ENCODE measurements around the gene KIF26B.

The KIF26B gene

GRCh38 chr1:245172026-245172425, 17.2 kb downstream of the KIF26B start:
- DNase-seq (ENCODE audit: low spot score), result no peak

GRCh38 chr1:245172829-245173228, 18.0 kb downstream of the KIF26B start:
- no peak for DNase-seq (ENCODE audit: low spot score)

GRCh38 chr1:245173446-245174211, 18.8 kb downstream of the KIF26B start:
- peak; percentile 29 for DNase-seq (ENCODE audit: low spot score)

- DNase-seq (ENCODE audit: low spot score), result peak; percentile 29
Observed at GRCh38 chr1:245177071-245177900, 22.5 kb downstream of the KIF26B start.

GRCh38 chr1:245179706-245180105, 24.9 kb downstream of the KIF26B start:
- peak; percentile 40 for DNase-seq (ENCODE audit: low spot score)

- no peak for DNase-seq (ENCODE audit: low spot score)
Observed at GRCh38 chr1:245180496-245181157, 25.8 kb downstream of the KIF26B start.

GRCh38 chr1:245181158-245181517, 26.4 kb downstream of the KIF26B start:
- DNase-seq (ENCODE audit: low spot score), result peak; percentile 72

- no peak for DNase-seq (ENCODE audit: low spot score)
Observed at GRCh38 chr1:245182028-245182427, 27.2 kb downstream of the KIF26B start.

- DNase-seq (ENCODE audit: low spot score), result no peak
Observed at GRCh38 chr1:245183429-245183828, 28.6 kb downstream of the KIF26B start.

- no peak for DNase-seq (ENCODE audit: low spot score)
Observed at GRCh38 chr1:245184779-245185178, 30.0 kb downstream of the KIF26B start.

GRCh38 chr1:245188403-245188802, 33.6 kb downstream of the KIF26B start:
- no peak for DNase-seq (ENCODE audit: low spot score)

GRCh38 chr1:245195398-245195797, 40.6 kb downstream of the KIF26B start:
- no peak for DNase-seq (ENCODE audit: low spot score)

GRCh38 chr1:245197121-245197520, 42.3 kb downstream of the KIF26B start:
- no peak for DNase-seq (ENCODE audit: low spot score)

GRCh38 chr1:245197911-245198379, 43.2 kb downstream of the KIF26B start:
- DNase-seq (ENCODE audit: low spot score), result no peak

GRCh38 chr1:245198748-245199516, 44.1 kb downstream of the KIF26B start:
- DNase-seq (ENCODE audit: low spot score), result no peak

GRCh38 chr1:245200146-245200545, 45.4 kb downstream of the KIF26B start:
- no peak for DNase-seq (ENCODE audit: low spot score)

- no peak for DNase-seq (ENCODE audit: low spot score)
Observed at GRCh38 chr1:245201201-245201600, 46.4 kb downstream of the KIF26B start.

GRCh38 chr1:245201827-245202226, 47.0 kb downstream of the KIF26B start:
- DNase-seq (ENCODE audit: low spot score), result no peak

- no peak for DNase-seq (ENCODE audit: low spot score)
Observed at GRCh38 chr1:245205396-245205795, 50.6 kb downstream of the KIF26B start.

- no peak for DNase-seq (ENCODE audit: low spot score)
Observed at GRCh38 chr1:245205864-245206263, 51.1 kb downstream of the KIF26B start.

GRCh38 chr1:245207056-245207638, 52.4 kb downstream of the KIF26B start:
- DNase-seq (ENCODE audit: low spot score), result no peak

All from SK-N-DZ (cell line).